Activated CD4-positive, alpha-beta T cell treated with anti-CD3 and anti-CD28 coated beads, Interleukin-2, amount 10 ng/mL, durations not matched to agents 24 days and 14 days (primary cell): Measurements from ENCODE around the gene CAMK2D. TPM values are rescaled to one million over a fixed set of nuclear protein-coding genes. Genes with fewer than 3 reads are reported as not detected.
"Not testable (repeated sequence)": the region's sequence is repeated elsewhere in the genome, so short reads cannot be mapped to it uniquely, and the experiment has no call there.

Experiments used
- DNase-seq: peaks from one replicate; pipeline ENCODE4 v3.0.0; 2022
- H3K27ac Mint-ChIP-seq: one replicate; pipeline ENCODE4 v1.8.0; 2022; ENCODE audit warnings: mild to moderate bottlenecking, mixed read lengths
- H3K27me3 Mint-ChIP-seq: one replicate; pipeline ENCODE4 v1.8.0; 2022; ENCODE audit warnings: mixed read lengths
- H3K36me3 Mint-ChIP-seq: one replicate; pipeline ENCODE4 v1.8.0; 2022; ENCODE audit warnings: low read depth, mild to moderate bottlenecking, mixed read lengths
- H3K4me1 Mint-ChIP-seq: one replicate; pipeline ENCODE4 v1.8.0; 2021; ENCODE audit warnings: mixed read lengths
- H3K4me3 Mint-ChIP-seq: one replicate; pipeline ENCODE4 v1.8.0; 2022; ENCODE audit warnings: mild to moderate bottlenecking, moderate library complexity, mixed read lengths
- H3K9me3 Mint-ChIP-seq: one replicate; pipeline ENCODE4 v1.8.0; 2021; ENCODE audit warnings: mixed read lengths
- intact Hi-C: fragments of 100-400 bp; cut with micrococcal nuclease; formaldehyde crosslinking; loops from one replicate; pipeline ENCODE4 v1.15.1; 2023
- total RNA-seq: library from RNA; stranded (reverse); gene quantifications from 2 replicates; pipeline ENCODE4 v1.2.3, GENCODE V29; 2022

Gene CAMK2D
- total RNA-seq, 1 donor from 2014 or later = 69.3 TPM

GRCh38 chr4:113739197-113739596 is 22.3 kb downstream of the CAMK2D start:
- Mint-ChIP-seq H3K27ac (peak overlapping the region; percentile 34), H3K4me1 (peaks cover 32% of the 10 kb centered on the region), H3K9me3 (peaks cover 6% of the 10 kb centered on the region), H3K36me3 (peaks cover 54% of the 10 kb centered on the region), H3K4me3 (no peak overlapping the region), H3K27me3 (no peaks in the 10 kb centered on the region)
- no peak for DNase-seq
- intact Hi-C loops = no loop called here

DNA sequence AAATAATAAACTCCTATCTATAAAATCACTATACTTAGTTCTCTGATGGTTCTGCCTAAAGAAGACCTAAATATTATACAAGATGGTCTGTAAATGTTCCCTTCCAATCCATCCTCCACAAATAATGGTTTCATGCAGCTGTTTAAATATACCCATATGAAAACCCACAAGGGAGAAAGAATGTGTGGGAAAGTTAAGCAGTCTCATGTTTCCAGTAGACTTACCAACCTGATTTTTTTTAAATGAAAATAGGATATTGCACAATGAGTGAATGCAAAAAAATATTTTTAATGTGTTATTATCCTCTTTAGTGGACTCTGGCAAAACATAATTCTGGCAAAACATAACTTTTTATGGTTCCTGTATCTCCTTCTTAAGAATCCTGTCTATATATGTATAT is 23.3 kb downstream of the CAMK2D start:
- Mint-ChIP-seq H3K27me3 (no peaks in the 10 kb centered on the region), H3K4me1 (peaks cover 39% of the 10 kb centered on the region), H3K36me3 (peaks cover 58% of the 10 kb centered on the region), H3K4me3 (no peak overlapping the region), H3K9me3 (peaks cover 6% of the 10 kb centered on the region), H3K27ac (no peak overlapping the region)
- intact Hi-C loops = no loop called here
- no peak for DNase-seq

DNA sequence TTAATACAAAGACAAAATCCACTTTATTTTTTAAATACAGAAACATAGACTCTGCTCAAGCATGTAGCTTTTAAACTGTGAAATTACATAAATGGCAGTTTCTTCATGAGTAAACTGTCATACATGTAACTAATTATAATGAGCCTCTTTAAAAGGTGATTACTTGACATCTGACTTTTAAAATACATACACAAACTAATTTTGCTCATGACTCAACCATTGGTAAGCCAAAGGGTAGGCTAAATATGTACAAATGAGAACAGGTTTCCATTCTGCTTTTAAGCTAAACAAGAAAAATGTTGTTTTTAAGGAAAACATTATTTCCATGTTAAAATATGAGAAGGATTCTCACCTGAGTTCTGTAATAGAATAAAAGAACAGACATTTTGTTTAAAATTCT is 27.9 kb downstream of the CAMK2D start:
- Mint-ChIP-seq H3K9me3 (peaks cover 3% of the 10 kb centered on the region), H3K27ac (no peak overlapping the region), H3K36me3 (peaks cover 56% of the 10 kb centered on the region), H3K27me3 (no peaks in the 10 kb centered on the region), H3K4me1 (peaks cover 48% of the 10 kb centered on the region), H3K4me3 (no peak overlapping the region)
- DNase-seq = no peak
- intact Hi-C loops = loop anchor here (1.0 kb wide), 1 partner anchor 50 kb away; no protein-coding TSS in a partner anchor

DNA sequence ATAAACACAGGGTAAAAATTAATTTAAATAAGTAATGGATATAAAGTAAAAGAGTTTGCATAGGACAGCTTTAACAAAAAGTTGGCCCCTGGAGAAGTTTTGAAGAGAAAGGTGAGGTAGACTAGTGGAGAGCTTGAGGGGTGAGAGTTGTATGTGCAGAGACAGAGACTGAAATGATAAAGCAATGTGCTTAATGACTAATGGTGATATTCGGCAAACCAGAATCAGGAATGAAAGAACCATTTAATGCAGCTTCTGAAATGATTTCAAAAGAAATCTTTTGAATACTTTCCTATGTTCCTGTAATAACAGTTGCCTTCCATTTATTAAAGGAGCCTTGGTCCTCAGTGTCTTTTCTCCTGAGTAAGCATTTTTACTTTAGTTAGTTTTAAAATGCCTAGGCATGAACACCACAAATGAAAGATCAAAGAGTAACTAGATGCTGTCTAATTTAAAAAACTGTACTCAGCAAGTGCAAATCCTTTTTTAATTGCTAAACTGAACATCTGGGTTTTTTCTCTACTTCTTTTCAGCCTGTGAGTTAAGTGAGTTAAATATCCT is 28.5 kb downstream of the CAMK2D start:
- H3K27ac Mint-ChIP-seq = peak overlapping the region; percentile 50
- DNase-seq = no peak
- peaks cover 59% of the 10 kb centered on the region for H3K36me3 Mint-ChIP-seq
- intact Hi-C loops = loop anchor here (1.0 kb wide), 1 partner anchor 50 kb away; no protein-coding TSS in a partner anchor
- H3K4me1 Mint-ChIP-seq = peaks cover 48% of the 10 kb centered on the region
- H3K9me3 Mint-ChIP-seq = peaks cover 3% of the 10 kb centered on the region
- H3K4me3 Mint-ChIP-seq = no peak overlapping the region
- H3K27me3 Mint-ChIP-seq = no peaks in the 10 kb centered on the region

- no peak for DNase-seq
- H3K4me3 Mint-ChIP-seq = peak overlapping the region; percentile 39
- H3K4me1 Mint-ChIP-seq = peaks cover 60% of the 10 kb centered on the region
- H3K27ac Mint-ChIP-seq = peak overlapping the region; percentile 87
- intact Hi-C loops = loop anchor here (1.0 to 2.0 kb wide), 5 partner anchors 18 to 189 kb away; no protein-coding TSS in a partner anchor
- H3K9me3 Mint-ChIP-seq = peaks cover 3% of the 10 kb centered on the region
- H3K36me3 Mint-ChIP-seq = peaks cover 43% of the 10 kb centered on the region
- H3K27me3 Mint-ChIP-seq = no peaks in the 10 kb centered on the region
These were observed 30.9 kb downstream of the CAMK2D start for GRCh38 chr4:113730467-113731216.

DNA sequence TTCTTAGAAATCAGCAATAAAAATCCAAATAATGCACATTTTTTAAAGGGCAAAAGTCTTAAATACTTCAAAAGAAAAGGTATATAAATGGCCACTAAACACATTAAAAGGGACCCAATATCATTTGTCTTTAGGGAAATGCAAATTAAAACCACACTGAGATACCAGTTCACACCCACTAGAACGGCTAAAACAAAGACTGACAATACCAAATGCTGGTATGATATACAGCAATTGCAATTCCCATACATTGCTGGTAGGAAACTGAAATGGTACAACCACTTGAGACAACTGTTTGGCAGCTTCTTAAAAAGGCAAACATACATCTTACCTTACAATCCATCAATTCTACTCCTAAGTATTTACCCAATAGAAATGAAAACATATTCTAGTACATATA is 33.7 kb downstream of the CAMK2D start:
- Mint-ChIP-seq H3K4me1 (peaks cover 46% of the 10 kb centered on the region), H3K27ac (no peak overlapping the region)
- intact Hi-C loops = no loop called here

DNA sequence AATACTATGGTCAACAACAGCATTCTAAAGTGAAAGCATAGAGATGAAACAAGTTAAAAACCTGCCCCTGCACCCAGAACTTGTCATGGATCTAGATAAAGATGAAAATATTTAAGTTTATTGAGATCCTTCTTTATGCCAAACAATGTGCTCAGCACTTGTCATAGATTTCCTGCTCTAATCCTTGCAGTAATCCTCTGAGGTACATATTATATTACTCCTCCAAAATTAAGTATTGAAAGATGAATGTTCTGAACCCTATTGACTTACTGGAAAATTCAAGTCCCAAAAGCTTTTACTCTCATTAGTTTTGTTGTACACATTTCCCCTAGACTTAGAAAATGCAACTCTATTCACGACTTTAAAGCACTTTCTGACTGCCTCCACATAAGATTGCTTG is 35.6 kb downstream of the CAMK2D start:
- Mint-ChIP-seq H3K27ac (peak overlapping the region; percentile 41), H3K4me3 (peak overlapping the region; percentile 4), H3K36me3 (peaks cover 25% of the 10 kb centered on the region), H3K9me3 (no peaks in the 10 kb centered on the region), H3K27me3 (no peaks in the 10 kb centered on the region), H3K4me1 (peaks cover 39% of the 10 kb centered on the region)
- no peak for DNase-seq
- intact Hi-C loops = no loop called here

More for the DNA sequence above, 33.7 kb downstream of the CAMK2D start:
- no peak for DNase-seq
- Mint-ChIP-seq H3K4me3 (no peak overlapping the region), H3K9me3 (no peaks in the 10 kb centered on the region), H3K36me3 (peaks cover 27% of the 10 kb centered on the region), H3K27me3 (no peaks in the 10 kb centered on the region)

DNA sequence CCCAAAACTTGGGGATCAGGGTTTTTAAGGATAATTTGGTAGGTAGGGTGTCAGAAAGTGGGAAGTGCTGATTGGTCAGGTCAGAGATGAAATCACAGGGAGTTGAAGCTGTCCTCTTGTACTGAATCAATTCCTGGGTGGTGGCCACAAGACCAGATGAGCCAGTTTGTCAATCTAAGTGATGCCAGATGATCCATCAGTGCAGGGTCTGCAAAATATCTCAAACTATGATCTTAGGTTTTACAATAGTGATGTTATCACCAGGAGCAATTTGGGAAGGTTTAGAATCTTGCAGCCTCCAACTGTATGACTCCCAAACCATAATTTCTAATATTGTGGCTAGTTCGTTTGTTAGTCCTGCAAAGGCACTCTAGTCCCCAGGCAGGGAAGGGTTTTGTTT is 43.3 kb downstream of the CAMK2D start:
- peaks cover 10% of the 10 kb centered on the region for H3K4me1 Mint-ChIP-seq
- H3K4me3 Mint-ChIP-seq = no peak overlapping the region
- no peak for DNase-seq
- no peaks in the 10 kb centered on the region for H3K27me3 Mint-ChIP-seq
- no peak overlapping the region for H3K27ac Mint-ChIP-seq
- peaks cover 4% of the 10 kb centered on the region for H3K9me3 Mint-ChIP-seq
- H3K36me3 Mint-ChIP-seq = peaks cover 41% of the 10 kb centered on the region
- intact Hi-C loops = no loop called here

GRCh38 chr4:113711883-113712662 is 49.5 kb downstream of the CAMK2D start:
- intact Hi-C loops = loop anchor here (2.0 kb wide), 1 partner anchor 19 kb away; no protein-coding TSS in a partner anchor
- peaks cover 32% of the 10 kb centered on the region for H3K36me3 Mint-ChIP-seq
- H3K27me3 Mint-ChIP-seq = no peaks in the 10 kb centered on the region
- H3K27ac Mint-ChIP-seq = no peak overlapping the region
- H3K9me3 Mint-ChIP-seq = peaks cover 4% of the 10 kb centered on the region
- peaks cover 14% of the 10 kb centered on the region for H3K4me1 Mint-ChIP-seq
- no peak overlapping the region for H3K4me3 Mint-ChIP-seq
- DNase-seq = no peak

DNA sequence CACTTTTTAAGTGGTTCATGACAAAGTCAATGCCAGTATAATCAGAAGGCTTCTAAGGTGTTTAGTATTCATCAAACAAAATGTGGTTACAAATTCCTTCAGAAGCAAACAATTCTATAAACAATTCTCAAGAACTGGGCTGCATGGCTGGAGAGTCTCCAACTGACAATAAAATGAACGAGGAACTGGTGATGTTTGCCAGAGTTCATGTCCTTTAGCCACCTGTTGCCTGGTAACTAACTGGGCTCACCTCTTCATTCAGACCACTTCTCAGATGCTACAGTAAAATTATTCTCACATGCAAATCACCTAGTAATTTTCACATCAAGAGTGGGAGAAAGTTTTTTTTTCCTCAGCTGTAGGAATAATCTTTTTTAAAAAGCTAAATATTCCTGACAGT is 53.3 kb downstream of the CAMK2D start:
- peaks cover 19% of the 10 kb centered on the region for H3K4me1 Mint-ChIP-seq
- H3K4me3 Mint-ChIP-seq = no peak overlapping the region
- no peaks in the 10 kb centered on the region for H3K27me3 Mint-ChIP-seq
- peaks cover 14% of the 10 kb centered on the region for H3K36me3 Mint-ChIP-seq
- no peak for DNase-seq
- no peaks in the 10 kb centered on the region for H3K9me3 Mint-ChIP-seq
- intact Hi-C loops = no loop called here
- no peak overlapping the region for H3K27ac Mint-ChIP-seq

- H3K4me3 Mint-ChIP-seq = no peak overlapping the region
- DNase-seq = no peak
- H3K9me3 Mint-ChIP-seq = no peaks in the 10 kb centered on the region
- intact Hi-C loops = loop anchor here (2.0 kb wide), 1 partner anchor 14 kb away; no protein-coding TSS in a partner anchor
- peaks cover 21% of the 10 kb centered on the region for H3K4me1 Mint-ChIP-seq
- H3K27ac Mint-ChIP-seq = no peak overlapping the region
- H3K36me3 Mint-ChIP-seq = peaks cover 19% of the 10 kb centered on the region
- H3K27me3 Mint-ChIP-seq = no peaks in the 10 kb centered on the region
These were observed 54.5 kb downstream of the CAMK2D start for GRCh38 chr4:113707048-113707447.

- H3K27ac Mint-ChIP-seq, H3K27me3 Mint-ChIP-seq, H3K4me3 Mint-ChIP-seq, DNase-seq, H3K9me3 Mint-ChIP-seq, intact Hi-C loops: not testable (repeated sequence)
- Mint-ChIP-seq H3K4me1 (peaks cover 25% of the 10 kb centered on the region), H3K36me3 (peaks cover 29% of the 10 kb centered on the region)
These were observed 56.4 kb downstream of the CAMK2D start for GRCh38 chr4:113705097-113705496.

- H3K4me3 Mint-ChIP-seq, intact Hi-C loops, H3K27ac Mint-ChIP-seq, H3K27me3 Mint-ChIP-seq, DNase-seq: not testable (repeated sequence)
- Mint-ChIP-seq H3K9me3 (peaks cover 11% of the 10 kb centered on the region), H3K4me1 (peaks cover 31% of the 10 kb centered on the region), H3K36me3 (peaks cover 29% of the 10 kb centered on the region)
These were observed 58.9 kb downstream of the CAMK2D start for GRCh38 chr4:113702596-113702995.

- Mint-ChIP-seq H3K27ac (no peak overlapping the region), H3K4me3 (no peak overlapping the region), H3K4me1 (peaks cover 23% of the 10 kb centered on the region), H3K9me3 (peaks cover 11% of the 10 kb centered on the region), H3K36me3 (peaks cover 29% of the 10 kb centered on the region), H3K27me3 (no peaks in the 10 kb centered on the region)
- intact Hi-C loops = no loop called here
- DNase-seq = no peak
These were observed 60.4 kb downstream of the CAMK2D start for GRCh38 chr4:113701169-113701568.
